Naive B cell (primary cell): ENCODE results near the gene DCN. TPM values are rescaled to one million over a fixed set of nuclear protein-coding genes. Genes with fewer than 3 reads are reported as not detected.

Experiments
- ATAC-seq, 2 donors: fragments of 150-1000 bp; cut with Tn5 transposase; 2 replicates each; pipeline ENCODE4 v1.10.0; 2021; ENCODE audit warnings: low read depth in 2 of 2, mild to moderate bottlenecking in 2 of 2, moderate library complexity in 2 of 2
- DNase-seq: peaks from one replicate; pipeline ENCODE4 v3.0.0; 2022
- H3K27ac Mint-ChIP-seq, 6 donors: one replicate each; pipeline ENCODE4 v1.8.0; 2020 to 2022; ENCODE audit warnings: mild to moderate bottlenecking in 6 of 6, mixed read lengths in 6 of 6, moderate library complexity in 5 of 6, inconsistent platforms in 2 of 6
- H3K27me3 Mint-ChIP-seq, 3 donors: one replicate each; pipeline ENCODE4 v1.8.0; 2021 to 2022; ENCODE audit warnings: mixed read lengths in 3 of 3, mild to moderate bottlenecking in 1 of 3
- H3K36me3 Mint-ChIP-seq, 2 donors: one replicate each; pipeline ENCODE4 v1.8.0; 2020 to 2022; ENCODE audit warnings: mixed read lengths in 2 of 2, inconsistent platforms in 1 of 2, mild to moderate bottlenecking in 1 of 2
- H3K4me1 Mint-ChIP-seq, 3 donors: one replicate each; pipeline ENCODE4 v1.8.0; 2020 to 2022; ENCODE audit warnings: mixed read lengths in 3 of 3, inconsistent platforms in 1 of 3, mild to moderate bottlenecking in 1 of 3, moderate library complexity in 1 of 3
- H3K4me3 Mint-ChIP-seq, 8 donors: one replicate each; pipeline ENCODE4 v1.8.0; 2020 to 2022; ENCODE audit warnings: mild to moderate bottlenecking in 8 of 8, mixed read lengths in 8 of 8, moderate library complexity in 8 of 8, inconsistent platforms in 2 of 8
- H3K9me3 Mint-ChIP-seq, 7 donors: one replicate each; pipeline ENCODE4 v1.8.0; 2020 to 2022; ENCODE audit warnings: mixed read lengths in 7 of 7, mild to moderate bottlenecking in 5 of 7, inconsistent platforms in 2 of 7, moderate library complexity in 1 of 7
- polyA plus RNA-seq, 6 donors: library from polyadenylated mRNA; unstranded; fragments of 300-500 nt; fragmentation: Illumina TruSeq; gene quantifications; one replicate each; pipeline ENCODE4 v1.2.3, GENCODE V29; 2021; ENCODE audit warnings: low read depth in 6 of 6

DCN gene
- polyA plus RNA-seq, 6 donors from 2014 or later, result not detected

GRCh38 chr12:91098941-91099340, 83.7 kb downstream of the DCN start:
- ATAC-seq (no peak), DNase-seq (no peak)
- no peaks in the 10 kb centered on the region for H3K9me3 Mint-ChIP-seq
- peaks cover 0 to 4% (median 0%) of the 10 kb centered on the region in 3 donors for H3K4me1 Mint-ChIP-seq
- H3K36me3 Mint-ChIP-seq, result no peaks in the 10 kb centered on the region
- H3K27me3 Mint-ChIP-seq, result no peaks in the 10 kb centered on the region
- H3K4me3 Mint-ChIP-seq, result no peak overlapping the region
- H3K27ac Mint-ChIP-seq, result no peak overlapping the region

DNA sequence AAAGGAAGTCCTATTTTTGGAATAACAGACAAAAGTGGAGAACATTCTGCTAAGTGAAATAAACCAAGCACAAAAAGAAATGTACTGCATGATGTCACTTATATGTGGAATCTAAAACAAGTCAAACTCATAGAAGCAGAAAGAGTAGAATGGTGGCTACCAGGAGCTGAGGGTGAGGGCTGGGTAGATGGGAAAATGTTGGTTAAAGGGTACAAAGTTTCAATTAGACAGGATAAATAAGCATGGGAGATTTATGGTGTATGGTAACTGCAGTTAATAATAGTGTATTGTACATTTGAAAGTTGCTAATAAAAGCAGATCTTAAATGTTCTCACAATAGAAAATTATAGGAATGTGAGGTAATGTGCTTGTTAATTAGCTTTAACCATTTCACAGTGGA, 84.2 kb downstream of the DCN start:
- DNase-seq (no peak), ATAC-seq (no peak)
- Mint-ChIP-seq H3K4me1 (peaks cover 0 to 4% (median 0%) of the 10 kb centered on the region in 3 donors), H3K27ac (peak overlapping the region in 1 of 6 donors; percentile 0), H3K9me3 (no peaks in the 10 kb centered on the region), H3K27me3 (no peaks in the 10 kb centered on the region), H3K36me3 (no peaks in the 10 kb centered on the region), H3K4me3 (no peak overlapping the region)

DNA sequence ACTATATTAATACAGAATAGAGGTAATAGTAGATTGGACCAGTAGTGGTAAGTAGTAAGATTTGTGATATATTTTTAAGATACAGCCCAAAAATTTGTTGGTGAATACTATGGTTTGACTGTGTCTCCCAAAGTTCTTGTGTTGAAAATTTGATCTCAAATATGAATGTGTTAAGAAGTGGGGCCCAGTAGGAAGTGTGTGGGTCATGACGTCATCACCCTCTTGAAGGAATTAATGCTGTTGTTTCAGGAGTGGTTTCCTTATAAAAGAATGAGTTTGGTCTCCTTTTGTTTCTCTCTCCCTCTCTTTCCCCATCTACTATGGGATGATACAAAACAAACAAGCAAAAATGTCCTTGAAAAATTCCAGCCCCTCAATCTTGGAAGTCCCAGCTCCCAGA, 87.7 kb downstream of the DCN start:
- no peak overlapping the region for H3K27ac Mint-ChIP-seq
- ATAC-seq (no peak), DNase-seq (no peak)
- H3K4me3 Mint-ChIP-seq, result no peak overlapping the region
- H3K27me3 Mint-ChIP-seq, result no peaks in the 10 kb centered on the region
- H3K36me3 Mint-ChIP-seq, result no peaks in the 10 kb centered on the region
- peaks cover 0 to 11% (median 7%) of the 10 kb centered on the region in 7 donors for H3K9me3 Mint-ChIP-seq
- peaks cover 0 to 4% (median 0%) of the 10 kb centered on the region in 3 donors for H3K4me1 Mint-ChIP-seq

- Mint-ChIP-seq H3K9me3 (peaks cover 4 to 19% (median 13%) of the 10 kb centered on the region in 7 donors), H3K4me1 (peaks cover 0 to 4% (median 0%) of the 10 kb centered on the region in 3 donors)
Observed at GRCh38 chr12:91094032-91094662, 88.5 kb downstream of the DCN start.

GRCh38 chr12:91093341-91093740, 89.3 kb downstream of the DCN start:
- Mint-ChIP-seq H3K4me3 (no peak overlapping the region), H3K27ac (no peak overlapping the region), H3K27me3 (no peaks in the 10 kb centered on the region), H3K9me3 (peaks cover 9 to 27% (median 19%) of the 10 kb centered on the region in 7 donors), H3K36me3 (peaks cover 0 to 7% of the 10 kb centered on the region in 2 donors), H3K4me1 (peaks cover 0 to 1% (median 0%) of the 10 kb centered on the region in 3 donors)
- ATAC-seq, result no peak
- DNase-seq, result no peak

More at GRCh38 chr12:91094032-91094662, 88.5 kb downstream of the DCN start:
- Mint-ChIP-seq H3K27ac (peak overlapping the region in 1 of 6 donors; percentile 10), H3K27me3 (no peaks in the 10 kb centered on the region), H3K36me3 (peaks cover 0 to 4% of the 10 kb centered on the region in 2 donors), H3K4me3 (no peak overlapping the region)
- ATAC-seq (no peak), DNase-seq (no peak)

DNA sequence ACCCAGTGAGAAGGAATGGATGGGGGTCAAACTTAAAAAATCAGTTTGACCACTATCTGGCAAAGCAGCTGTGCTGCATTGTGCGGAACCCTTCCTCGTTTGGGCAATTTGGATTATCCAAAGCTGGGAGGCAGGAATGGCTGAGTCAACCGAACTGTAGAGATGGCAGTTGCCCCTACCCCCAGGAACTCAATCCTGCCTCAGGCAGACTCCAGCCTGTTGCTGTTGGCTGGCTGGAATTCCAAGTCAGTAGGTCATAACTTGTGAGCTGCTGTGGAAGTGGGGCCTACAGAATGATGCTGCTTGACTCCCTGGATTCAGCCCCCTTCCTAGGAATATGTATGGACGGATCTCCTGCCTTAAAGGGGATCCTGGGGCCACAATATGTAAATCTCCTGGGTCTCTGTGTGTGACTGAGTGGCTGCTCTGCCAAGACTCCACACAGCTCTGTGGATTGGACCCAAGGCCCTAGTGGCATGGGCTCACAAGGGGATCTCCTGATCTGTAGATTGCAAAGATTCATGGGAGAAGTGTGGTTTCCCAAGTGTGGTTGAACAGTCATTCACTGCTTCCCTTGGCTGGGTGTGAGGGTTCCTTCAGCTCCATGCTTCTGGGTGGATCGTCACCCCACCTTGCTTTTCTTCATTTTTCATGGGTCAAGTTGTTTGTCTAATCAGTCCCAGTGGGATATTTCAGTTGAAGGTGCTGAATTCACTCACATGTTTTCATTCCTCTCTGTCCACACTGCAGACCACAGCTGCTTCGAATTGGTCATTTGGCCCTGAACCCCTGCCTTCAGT, 90.5 kb downstream of the DCN start:
- peaks cover 0 to 7% of the 10 kb centered on the region in 2 donors for H3K36me3 Mint-ChIP-seq

More for the DNA sequence above, 90.5 kb downstream of the DCN start:
- Mint-ChIP-seq H3K9me3 (peaks cover 11 to 29% (median 19%) of the 10 kb centered on the region in 7 donors), H3K27ac (no peak overlapping the region), H3K4me1 (no peaks in the 10 kb centered on the region), H3K4me3 (no peak overlapping the region), H3K27me3 (no peaks in the 10 kb centered on the region)
- no peak for DNase-seq
- no peak for ATAC-seq

Other genes starting within 250 kb of the DCN start
- not detected for gene CCER1, start 227.6 kb downstream of the DCN start, polyA plus RNA-seq
- gene EPYC, start 177.8 kb downstream of the DCN start, polyA plus RNA-seq, result not detected
- gene KERA, start 124.8 kb downstream of the DCN start, polyA plus RNA-seq, result not detected
- not detected for gene LUM, start 71.3 kb downstream of the DCN start, polyA plus RNA-seq